ENCODE data around the gene ATXN1L.

DNA sequence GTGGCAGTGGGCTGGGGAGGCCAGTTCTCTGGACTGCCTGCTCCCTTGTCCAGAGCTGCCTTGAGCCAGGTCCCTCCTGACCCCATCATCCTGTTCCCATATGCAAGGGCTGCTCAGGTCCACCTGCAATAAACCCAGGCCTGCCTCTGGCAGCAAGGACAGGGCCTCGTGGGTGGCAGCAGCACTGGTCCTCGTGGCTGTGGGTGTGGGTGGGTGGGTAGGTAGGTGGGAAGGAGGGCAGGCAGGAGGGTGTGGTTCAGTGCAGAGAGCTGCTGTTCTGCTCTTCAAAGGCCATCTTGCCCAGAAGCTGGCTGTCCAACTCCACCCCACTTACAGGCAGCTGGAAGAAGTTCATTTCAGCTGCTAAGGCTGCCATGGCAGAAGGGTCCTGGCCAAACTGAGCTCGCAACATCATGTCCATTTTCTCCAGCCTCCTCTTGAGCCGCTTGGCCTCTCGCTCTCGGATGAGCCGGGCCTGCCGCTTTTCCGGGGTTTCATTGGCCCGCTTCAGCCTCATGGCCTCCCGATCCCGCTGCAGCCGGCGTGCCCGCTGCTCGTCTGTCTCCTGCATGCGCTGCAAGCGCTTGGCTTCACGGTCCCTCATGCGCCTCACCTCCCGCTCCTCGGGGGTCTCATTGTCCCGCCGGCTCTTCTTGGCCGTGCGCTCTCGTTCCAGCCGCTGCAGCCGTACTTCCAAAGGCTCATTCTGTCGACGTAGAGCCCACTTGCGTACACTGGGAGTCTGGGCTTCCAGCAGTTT is 14.2 kb downstream of the ATXN1L start:
- TF ChIP-seq ESRRG (CRISPR knock-in tag; IDR thresholded peaks at IDR 0.05), result no peak
- TF ChIP-seq TCF4 (CRISPR knock-in tag; IDR thresholded peaks at IDR 0.05; ENCODE audit: borderline replicate concordance), result no peak
- TF ChIP-seq ZNF70 (CRISPR knock-in tag; IDR thresholded peaks at IDR 0.05), result no peak
- TF ChIP-seq, protein P1, sequence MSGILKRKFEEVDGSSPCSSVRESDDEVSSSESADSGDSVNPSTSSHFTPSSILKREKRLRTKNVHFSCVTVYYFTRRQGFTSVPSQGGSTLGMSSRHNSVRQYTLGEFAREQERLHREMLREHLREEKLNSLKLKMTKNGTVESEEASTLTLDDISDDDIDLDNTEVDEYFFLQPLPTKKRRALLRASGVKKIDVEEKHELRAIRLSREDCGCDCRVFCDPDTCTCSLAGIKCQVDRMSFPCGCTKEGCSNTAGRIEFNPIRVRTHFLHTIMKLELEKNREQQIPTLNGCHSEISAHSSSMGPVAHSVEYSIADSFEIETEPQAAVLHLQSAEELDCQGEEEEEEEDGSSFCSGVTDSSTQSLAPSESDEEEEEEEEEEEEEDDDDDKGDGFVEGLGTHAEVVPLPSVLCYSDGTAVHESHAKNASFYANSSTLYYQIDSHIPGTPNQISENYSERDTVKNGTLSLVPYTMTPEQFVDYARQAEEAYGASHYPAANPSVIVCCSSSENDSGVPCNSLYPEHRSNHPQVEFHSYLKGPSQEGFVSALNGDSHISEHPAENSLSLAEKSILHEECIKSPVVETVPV (CRISPR knock-in tag; IDR thresholded peaks at IDR 0.05), result no peak
- TF ChIP-seq, protein P2, sequence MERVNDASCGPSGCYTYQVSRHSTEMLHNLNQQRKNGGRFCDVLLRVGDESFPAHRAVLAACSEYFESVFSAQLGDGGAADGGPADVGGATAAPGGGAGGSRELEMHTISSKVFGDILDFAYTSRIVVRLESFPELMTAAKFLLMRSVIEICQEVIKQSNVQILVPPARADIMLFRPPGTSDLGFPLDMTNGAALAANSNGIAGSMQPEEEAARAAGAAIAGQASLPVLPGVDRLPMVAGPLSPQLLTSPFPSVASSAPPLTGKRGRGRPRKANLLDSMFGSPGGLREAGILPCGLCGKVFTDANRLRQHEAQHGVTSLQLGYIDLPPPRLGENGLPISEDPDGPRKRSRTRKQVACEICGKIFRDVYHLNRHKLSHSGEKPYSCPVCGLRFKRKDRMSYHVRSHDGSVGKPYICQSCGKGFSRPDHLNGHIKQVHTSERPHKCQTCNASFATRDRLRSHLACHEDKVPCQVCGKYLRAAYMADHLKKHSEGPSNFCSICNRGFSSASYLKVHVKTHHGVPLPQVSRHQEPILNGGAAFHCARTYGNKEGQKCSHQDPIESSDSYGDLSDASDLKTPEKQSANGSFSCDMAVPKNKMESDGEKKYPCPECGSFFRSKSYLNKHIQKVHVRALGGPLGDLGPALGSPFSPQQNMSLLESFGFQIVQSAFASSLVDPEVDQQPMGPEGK (CRISPR knock-in tag; IDR thresholded peaks at IDR 0.05; ENCODE audit: borderline replicate concordance), result no peak
- no peak for TF ChIP-seq CSDC2 (CRISPR knock-in tag; IDR thresholded peaks at IDR 0.05)
- no peak for TF ChIP-seq ZNF565 (CRISPR knock-in tag; conservative IDR thresholded peaks at IDR 0.05; ENCODE audit: low read depth)
- TF ChIP-seq ZFP30 (CRISPR knock-in tag; IDR thresholded peaks at IDR 0.05), result no peak
- TF ChIP-seq, protein P3, sequence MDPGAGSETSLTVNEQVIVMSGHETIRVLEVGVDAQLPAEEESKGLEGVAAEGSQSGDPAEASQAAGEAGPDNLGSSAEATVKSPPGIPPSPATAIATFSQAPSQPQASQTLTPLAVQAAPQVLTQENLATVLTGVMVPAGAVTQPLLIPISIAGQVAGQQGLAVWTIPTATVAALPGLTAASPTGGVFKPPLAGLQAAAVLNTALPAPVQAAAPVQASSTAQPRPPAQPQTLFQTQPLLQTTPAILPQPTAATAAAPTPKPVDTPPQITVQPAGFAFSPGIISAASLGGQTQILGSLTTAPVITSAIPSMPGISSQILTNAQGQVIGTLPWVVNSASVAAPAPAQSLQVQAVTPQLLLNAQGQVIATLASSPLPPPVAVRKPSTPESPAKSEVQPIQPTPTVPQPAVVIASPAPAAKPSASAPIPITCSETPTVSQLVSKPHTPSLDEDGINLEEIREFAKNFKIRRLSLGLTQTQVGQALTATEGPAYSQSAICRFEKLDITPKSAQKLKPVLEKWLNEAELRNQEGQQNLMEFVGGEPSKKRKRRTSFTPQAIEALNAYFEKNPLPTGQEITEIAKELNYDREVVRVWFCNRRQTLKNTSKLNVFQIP (CRISPR knock-in tag; IDR thresholded peaks at IDR 0.05; ENCODE audit: borderline replicate concordance, low read depth), result no peak
- no peak for TF ChIP-seq SNAI2 (CRISPR knock-in tag; IDR thresholded peaks at IDR 0.05)
- no peak for TF ChIP-seq ISL1 (CRISPR knock-in tag; IDR thresholded peaks at IDR 0.05)
- no peak for TF ChIP-seq PPARA (CRISPR knock-in tag; IDR thresholded peaks at IDR 0.05; ENCODE audit: borderline replicate concordance)
- no peak for TF ChIP-seq ZFP3 (CRISPR knock-in tag; IDR thresholded peaks at IDR 0.05)
